ENCODE measurements around the gene UPF1.

Gene UPF1

GRCh38 chr19:18833849-18834643 is 2.3 kb downstream of the UPF1 start:
- in situ Hi-C loops (cut with MboI; ENCODE audit: low sequenced_read_pairs) = no loop called here

- in situ Hi-C loops (cut with MboI; ENCODE audit: low sequenced_read_pairs) = no loop called here
Measured at GRCh38 chr19:18834644-18834984, 2.9 kb downstream of the UPF1 start.

DNA sequence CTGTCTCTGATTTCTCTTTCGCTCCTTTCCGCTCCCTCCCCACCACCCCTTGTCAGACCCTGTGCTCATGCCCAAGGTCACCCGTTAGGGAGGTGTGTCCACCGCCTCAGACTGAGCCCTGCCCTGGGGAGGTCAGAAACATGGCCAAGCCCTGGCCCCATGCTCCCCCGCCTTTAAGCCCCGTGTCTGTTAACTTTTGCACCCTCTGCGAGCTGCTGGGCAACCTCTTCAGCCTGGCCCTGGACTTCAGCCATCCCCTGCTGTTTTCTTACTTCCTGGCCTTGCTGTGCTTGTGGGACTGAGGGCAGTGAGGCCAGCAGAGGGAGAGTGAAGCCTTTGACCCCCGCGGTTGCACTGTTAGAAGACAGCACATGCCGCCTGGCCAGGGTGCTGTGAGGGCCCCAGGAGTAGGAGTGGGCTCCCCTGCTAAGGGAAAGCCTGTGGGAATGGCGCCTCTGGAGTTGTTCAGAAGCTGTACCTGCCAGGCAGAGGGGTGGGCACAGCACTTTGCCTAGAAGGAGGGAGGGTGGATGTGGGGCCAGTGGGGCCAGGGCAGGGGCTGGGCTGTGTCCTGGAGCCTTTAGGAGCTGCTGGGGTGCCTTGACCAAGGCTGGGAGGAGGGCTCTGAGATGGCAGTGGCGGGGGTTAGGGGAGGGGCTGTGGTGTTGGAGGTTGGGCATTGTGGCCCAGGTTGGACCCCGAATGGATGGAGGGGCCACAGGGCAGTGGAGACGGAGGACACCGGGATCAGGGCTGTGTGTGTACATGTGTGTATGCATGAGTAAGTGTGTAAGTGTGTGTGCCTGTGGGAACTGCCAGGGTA is 7.9 kb downstream of the UPF1 start:
- in situ Hi-C loops (cut with MboI; ENCODE audit: low sequenced_read_pairs) = no loop called here

GRCh38 chr19:18840288-18841267 is 8.8 kb downstream of the UPF1 start:
- in situ Hi-C loops (cut with MboI; ENCODE audit: low sequenced_read_pairs) = no loop called here

DNA sequence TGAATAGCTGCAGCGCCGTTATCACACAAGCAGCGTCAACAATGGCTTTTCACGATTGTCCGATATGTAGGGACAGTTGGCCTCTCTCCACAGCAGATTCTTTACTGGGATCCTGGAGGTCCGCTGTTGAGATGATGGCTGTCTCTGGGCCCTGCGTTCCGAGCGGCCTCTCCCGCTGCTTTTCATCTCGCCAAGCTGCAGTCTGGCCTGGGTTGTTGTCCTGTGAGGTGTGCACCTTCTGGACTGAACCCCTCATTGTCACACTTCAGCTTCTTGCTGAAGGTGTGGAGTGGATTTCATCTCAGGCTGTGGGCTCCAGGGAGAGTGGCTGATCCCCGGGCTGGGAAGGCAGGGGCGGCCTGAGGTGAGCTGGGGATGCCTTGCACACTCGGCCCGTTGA is 9.6 kb downstream of the UPF1 start:
- in situ Hi-C loops (cut with MboI; ENCODE audit: low sequenced_read_pairs) = no loop called here

DNA sequence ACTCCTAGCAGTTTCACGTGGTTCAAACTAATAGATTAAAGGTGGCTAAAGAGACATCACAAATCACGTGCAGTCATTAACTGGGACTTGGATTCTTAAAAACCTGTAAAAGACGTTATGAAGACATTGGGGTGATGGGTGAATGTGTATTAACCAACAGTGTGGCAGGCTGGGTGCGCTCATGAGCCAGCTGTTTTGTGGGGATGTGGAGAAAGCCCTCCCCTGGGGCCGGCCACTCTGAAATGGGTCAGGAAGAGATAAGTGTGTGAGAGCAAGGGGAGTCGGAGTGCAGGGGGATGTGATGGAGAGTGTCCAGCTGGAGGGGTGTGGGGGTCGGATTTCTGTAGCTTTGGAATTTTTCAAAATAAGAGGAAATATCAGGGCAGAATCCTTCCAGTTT is 10.4 kb downstream of the UPF1 start:
- in situ Hi-C loops (cut with MboI; ENCODE audit: low sequenced_read_pairs) = no loop called here

- in situ Hi-C loops (cut with MboI; ENCODE audit: low sequenced_read_pairs) = no loop called here
Measured at GRCh38 chr19:18843960-18844359, 12.2 kb downstream of the UPF1 start.

- in situ Hi-C loops (cut with MboI; ENCODE audit: low sequenced_read_pairs) = no loop called here
Measured at GRCh38 chr19:18844806-18845329, 13.1 kb downstream of the UPF1 start.

GRCh38 chr19:18845961-18846360 is 14.2 kb downstream of the UPF1 start:
- in situ Hi-C loops (cut with MboI; ENCODE audit: low sequenced_read_pairs) = no loop called here

DNA sequence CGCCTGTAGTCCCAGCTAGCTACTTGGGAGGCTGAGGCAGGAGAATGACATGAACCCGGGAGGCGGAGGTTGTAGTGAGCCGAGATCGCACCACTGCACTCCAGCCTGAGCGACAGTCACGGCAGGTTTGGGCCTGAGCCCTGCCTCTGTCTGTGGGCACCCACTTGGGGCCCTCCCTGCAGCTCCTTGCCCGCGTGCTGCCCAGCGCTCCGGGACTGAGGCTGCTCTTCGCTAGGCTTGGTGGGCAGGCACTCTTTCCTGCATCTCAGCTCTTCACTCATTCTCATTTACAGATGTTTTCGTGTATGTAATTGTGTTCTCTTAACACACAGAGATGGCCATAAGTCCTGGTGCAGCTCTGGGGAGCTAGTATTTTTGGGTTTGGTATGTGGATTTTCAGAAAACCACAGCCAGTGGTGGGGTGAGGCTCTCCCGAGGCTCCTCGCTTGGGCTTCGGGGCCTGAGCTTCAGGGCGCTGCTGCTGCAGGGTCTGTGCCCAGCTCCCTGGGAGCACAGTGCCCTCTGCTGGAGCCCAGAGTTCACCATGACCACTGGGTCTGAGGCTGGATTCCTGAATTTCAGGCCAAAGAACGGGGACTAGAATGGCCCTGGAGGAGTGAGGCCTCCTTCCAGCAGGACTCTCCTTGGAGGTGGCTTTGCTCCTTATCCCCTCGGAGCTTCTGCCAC is 15.2 kb downstream of the UPF1 start:
- in situ Hi-C loops (cut with MboI; ENCODE audit: low sequenced_read_pairs) = no loop called here

DNA sequence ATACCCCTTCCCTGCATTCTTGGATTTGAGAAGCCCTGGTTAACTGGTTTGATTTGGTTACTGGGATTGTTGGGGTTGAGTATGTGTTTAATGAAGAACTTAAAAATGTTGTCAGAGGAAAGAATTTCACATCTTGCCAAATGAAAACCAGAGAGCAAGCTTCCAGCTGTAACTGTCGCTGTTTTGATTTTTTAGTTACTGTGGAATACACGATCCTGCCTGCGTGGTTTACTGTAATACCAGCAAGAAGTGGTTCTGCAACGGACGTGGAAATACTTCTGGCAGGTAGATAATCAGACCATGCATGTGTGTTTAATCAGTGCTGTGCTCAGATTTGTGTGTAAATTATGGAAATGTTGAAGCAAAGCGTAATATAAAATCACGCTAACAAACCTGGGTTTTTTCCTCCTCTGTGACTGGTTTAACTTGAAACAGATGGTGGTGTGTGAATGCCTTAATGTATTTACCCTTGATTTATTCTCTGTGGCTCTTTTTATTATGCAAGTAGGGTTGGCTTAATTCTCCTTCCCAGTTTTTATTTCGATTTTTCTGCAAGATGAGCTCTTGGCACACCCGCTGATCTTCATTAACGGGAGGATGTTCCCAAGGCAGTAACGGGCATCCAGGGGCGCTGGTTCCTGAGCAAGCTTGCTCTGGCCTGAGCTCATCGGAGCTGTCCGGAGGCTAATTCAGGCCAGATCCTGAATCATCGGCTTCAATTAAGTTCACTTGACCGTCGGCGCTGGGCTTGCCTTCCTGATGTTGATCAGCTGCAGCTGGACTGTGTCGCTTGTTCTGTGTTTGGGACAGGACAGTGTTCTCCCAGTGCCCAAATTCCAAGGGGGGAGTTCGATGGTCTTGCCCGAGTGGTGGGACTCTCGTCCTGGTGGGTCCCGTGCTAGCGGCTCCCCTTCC is 16.0 kb downstream of the UPF1 start:
- in situ Hi-C loops (cut with MboI; ENCODE audit: low sequenced_read_pairs) = no loop called here

DNA sequence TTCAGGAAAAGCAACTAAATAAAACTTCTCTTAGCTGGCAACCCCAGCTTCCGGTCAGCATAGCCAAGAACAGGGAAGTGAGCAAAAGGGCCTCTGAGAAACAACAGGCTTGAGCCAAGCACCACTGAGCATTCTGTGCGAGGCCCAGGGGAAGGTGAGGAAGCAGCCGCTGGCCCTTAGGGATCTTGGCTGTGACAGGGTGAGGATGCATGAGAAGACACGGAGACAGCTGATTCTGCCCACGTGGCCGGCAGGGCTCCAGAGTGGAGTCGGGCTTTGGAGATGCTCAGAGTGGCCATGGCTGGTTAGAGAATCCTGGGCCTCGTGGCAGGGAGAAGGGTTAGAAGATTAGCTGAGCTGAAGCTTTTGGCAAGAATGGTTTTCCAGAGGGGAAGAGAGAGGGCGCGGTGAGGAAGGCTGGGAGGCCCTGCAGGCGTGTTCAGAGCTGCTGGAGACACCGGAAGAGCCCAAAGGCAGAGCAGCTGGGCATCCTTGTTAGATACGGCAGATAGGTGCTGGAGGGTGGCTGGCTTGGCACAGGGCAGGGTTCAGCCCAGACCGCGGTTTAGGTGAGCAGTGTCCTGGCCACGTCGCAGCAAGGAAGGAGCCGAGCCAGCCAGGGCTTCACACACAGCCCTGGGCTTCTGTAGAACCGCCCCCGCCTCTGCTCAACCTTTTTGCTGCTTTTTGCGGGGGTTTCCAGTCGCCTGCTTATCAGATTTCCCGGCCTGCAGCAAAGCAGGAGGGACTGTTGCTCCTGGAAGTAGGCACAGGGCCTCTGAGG is 17.3 kb downstream of the UPF1 start:
- in situ Hi-C loops (cut with MboI; ENCODE audit: low sequenced_read_pairs) = no loop called here

- in situ Hi-C loops (cut with MboI; ENCODE audit: low sequenced_read_pairs) = loop anchor here (10.0 kb wide), 1 partner anchor 395 kb away; no protein-coding TSS in a partner anchor
Measured at GRCh38 chr19:18849838-18850400, 18.2 kb downstream of the UPF1 start.

- in situ Hi-C loops (cut with MboI; ENCODE audit: low sequenced_read_pairs) = loop anchor here (10.0 kb wide), 1 partner anchor 396 kb away; no protein-coding TSS in a partner anchor
Measured at GRCh38 chr19:18850471-18851375, 19.0 kb downstream of the UPF1 start.

GRCh38 chr19:18851673-18852325 is 20.0 kb downstream of the UPF1 start:
- in situ Hi-C loops (cut with MboI; ENCODE audit: low sequenced_read_pairs) = loop anchor here (10.0 kb wide), 1 partner anchor 397 kb away; no protein-coding TSS in a partner anchor

GRCh38 chr19:18852648-18853047 is 20.9 kb downstream of the UPF1 start:
- in situ Hi-C loops (cut with MboI; ENCODE audit: low sequenced_read_pairs) = loop anchor here (10.0 kb wide), 1 partner anchor 398 kb away; no protein-coding TSS in a partner anchor

Measured in HL-60/S4 (cell line).